SIG-M5 (cell line): ENCODE results near the gene C6orf62.
"Not testable (repeated sequence)": the region's sequence is repeated elsewhere in the genome, so short reads cannot be mapped to it uniquely, and the experiment has no call there.

Source experiments
- DNase-seq: peaks from one replicate; lab custom pipeline; 2025; lab: John Stamatoyannopoulos, UW

C6orf62 gene

DNA sequence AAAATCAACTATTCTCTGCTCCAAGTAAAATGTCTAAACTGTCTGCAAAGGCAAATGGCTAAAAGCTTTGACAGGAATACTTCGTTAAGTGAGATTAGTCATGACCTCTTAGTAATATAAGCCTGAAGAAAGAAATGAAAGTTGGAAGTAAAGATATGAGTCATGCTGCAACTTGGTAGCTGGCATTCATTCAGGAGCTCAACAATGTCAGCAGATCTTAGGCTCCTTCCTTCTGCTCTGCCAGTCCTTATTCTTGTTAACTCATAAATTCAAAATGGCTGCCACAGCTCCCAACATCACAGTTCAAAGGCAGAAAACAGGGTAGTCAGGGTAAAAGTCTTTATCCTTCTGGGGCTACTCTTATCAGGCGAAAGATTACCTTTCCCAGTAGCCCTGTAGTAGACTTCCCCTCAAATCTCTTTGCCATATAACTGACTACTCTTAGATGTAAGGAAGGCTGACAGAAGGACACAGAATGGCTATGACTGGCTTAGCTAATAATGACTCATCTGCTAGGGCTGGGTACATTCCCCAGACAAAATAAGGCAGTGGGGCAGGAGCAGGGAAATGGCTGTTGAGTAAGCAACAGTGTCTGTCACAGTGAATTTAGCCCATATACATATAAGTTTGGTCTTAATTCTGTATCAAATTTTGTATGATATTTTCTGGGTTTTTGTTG lies 24.4 kb upstream of the C6orf62 start:
- DNase-seq: peak; percentile 82

DNA sequence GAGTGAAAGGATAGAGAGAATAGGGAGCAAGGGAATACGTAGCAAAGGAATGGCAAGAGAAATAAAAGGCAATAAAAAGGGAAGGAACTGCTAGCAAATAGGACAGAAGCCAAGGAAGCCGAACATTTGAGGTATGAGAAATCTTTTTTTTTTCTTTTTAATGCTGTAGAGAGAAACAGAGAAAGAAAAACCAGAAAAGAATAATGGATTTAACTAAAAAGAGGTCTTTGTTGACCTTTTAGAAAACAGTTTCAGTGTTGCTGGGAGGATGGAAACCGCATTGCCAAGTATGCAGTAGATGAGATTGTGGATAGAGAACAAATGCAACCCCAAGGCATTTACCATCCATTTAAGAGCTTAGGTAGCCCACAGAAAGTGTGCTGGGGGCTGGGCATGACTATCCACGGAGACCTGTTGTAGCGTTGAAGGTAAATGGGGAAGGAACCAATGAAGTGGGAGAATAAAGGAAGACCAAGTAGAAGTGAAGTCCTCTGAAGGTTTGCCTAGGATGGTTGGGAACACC lies 23.3 kb upstream of the C6orf62 start:
- no peak for DNase-seq

DNA sequence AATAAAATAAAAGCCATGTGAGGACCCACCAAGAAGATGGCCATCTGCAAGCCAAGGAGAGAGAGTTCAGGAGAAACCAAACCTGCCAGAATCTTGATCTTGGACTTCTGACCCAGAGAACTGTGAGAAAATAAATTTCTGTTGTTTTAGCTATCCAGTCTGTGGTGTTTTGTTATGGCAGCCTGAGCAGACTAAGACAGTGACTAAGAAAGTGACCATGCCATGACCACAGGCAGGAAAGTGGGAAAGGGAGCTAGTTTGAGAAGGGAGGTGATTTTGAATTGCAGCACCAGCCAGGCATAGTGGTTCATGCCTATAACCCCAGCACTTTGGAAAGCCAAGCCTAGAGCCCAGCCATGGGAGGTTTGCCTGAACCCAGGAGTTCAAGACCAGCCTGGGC lies 21.9 kb upstream of the C6orf62 start:
- no peak for DNase-seq

DNA sequence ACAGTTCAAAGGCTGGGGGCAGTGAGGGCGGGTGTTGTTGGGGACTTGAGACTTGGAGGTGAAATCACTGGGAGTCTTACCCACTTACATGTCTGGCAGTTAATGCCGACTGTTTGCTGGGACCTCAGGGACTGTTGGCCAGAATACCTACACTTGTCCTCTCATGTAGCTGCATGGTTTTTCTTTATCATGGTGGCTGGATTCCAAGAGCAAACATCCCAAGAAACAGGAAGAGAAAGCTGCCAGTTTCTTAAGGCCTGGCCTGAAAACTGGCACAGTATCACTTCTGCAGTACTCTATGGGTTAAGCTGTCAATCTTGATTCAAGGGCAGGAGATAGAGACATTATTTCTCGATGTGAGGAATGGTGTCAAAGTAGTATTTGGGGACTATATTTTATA lies 19.8 kb upstream of the C6orf62 start:
- DNase-seq: no peak

DNA sequence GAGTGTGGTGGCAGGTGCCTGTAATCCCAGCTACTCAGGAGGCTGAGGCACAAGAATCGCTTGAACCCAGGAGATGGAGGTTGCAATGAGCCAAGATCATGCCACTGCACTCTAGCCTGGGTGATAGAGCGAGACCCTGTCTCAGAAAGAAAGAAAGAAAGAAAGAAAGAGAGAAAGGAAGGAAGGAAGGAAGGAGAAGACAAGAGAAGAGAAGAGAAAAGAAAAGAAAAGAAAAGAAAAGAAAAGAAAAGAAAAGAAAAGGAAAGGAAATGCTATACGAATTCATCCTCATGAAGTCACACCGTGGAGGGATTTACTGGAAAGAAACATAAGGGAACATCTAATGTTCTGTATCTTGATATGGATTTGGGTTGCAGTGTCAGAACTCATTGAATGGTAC lies 15.8 kb upstream of the C6orf62 start:
- not testable (repeated sequence) for DNase-seq

DNA sequence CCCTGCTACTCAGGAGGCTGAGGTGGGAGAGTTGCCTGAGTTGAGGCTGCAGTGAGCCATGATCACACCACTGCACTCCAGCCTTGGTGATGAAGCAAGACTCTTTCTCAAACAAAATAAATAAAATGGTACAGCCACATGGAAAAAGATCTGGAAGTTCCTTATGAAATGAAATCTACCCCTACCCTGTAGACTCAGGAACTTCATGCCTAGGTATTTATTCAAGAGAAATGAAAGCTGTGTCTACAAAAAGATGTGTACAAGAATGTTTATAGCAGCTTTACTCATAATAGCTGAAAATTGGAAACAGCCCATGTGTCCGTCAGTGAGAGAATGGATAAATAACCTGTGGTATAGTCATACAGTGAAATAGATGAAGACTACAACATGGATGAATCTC lies 15.2 kb upstream of the C6orf62 start:
- no peak for DNase-seq

DNA sequence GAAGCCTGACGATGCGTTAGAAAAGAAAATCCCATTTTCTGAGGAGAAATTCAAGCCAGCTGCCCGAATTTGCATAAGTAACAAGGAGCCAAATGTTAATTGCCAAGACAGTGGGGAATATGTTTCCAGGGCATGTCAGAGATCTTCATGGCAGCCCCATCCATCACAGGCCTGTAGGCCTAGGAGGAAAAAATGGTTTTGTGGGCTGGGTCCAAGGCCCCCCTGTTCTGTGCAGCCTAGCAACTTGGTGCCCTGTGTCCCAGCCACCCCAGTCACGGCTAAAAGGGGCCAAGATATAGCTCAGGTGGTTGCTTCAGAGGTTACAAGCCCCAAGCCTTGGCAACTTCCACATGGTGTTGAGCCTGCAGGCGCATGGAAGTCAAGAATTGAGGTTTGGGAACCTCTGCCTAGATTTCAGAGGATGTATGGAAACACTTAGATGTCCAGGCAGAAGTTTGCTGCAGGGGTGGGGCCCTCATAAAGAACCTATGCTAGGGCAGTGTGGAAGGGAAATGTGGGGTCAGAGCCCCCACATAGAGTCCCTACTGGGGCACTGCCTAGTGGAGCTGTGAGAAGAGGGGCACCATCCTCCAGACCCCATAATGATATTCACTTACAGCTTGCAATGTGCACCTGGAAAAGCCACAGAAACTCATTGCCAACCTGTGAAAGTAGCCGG lies 12.6 kb upstream of the C6orf62 start:
- DNase-seq: not testable (repeated sequence)

DNA sequence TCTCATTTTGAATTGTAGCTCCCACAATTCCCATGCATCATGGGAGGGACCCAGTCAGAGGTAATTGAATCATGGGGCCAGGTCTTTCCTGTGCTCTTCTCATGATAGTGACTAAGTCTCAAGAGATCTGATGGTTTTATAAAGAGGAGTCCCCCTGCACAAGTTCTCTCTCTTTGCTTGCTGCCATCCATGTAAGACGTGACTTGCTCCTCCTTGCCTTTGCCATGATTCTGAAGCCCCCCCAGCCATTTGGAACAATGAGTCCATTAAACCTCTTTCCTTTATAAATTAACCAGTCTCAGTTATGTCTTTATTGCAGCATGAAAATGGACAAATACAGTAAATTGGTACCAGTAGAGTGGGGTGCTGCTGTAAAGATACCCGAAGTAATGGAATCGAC lies 11.7 kb upstream of the C6orf62 start:
- DNase-seq: not testable (repeated sequence)

DNA sequence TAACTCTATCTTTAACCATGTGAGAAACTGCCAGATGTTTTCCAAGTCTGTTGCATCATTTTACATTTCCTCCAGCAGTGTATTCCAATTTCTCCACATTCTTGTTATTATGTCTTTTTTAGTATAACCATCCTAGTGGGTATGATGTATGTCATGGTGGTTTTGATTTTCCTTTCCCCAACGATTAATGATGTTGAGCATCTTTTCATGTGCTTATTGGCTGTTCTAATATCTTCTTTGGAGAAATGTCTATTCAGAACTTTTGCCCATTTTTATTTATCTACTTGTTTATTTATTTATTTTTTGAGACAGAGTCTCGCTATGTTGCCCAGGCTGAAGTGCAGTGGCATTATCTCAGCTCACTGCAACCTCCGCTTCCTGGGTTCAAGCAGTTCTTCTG lies 4.3 kb upstream of the C6orf62 start:
- DNase-seq: no peak

DNA sequence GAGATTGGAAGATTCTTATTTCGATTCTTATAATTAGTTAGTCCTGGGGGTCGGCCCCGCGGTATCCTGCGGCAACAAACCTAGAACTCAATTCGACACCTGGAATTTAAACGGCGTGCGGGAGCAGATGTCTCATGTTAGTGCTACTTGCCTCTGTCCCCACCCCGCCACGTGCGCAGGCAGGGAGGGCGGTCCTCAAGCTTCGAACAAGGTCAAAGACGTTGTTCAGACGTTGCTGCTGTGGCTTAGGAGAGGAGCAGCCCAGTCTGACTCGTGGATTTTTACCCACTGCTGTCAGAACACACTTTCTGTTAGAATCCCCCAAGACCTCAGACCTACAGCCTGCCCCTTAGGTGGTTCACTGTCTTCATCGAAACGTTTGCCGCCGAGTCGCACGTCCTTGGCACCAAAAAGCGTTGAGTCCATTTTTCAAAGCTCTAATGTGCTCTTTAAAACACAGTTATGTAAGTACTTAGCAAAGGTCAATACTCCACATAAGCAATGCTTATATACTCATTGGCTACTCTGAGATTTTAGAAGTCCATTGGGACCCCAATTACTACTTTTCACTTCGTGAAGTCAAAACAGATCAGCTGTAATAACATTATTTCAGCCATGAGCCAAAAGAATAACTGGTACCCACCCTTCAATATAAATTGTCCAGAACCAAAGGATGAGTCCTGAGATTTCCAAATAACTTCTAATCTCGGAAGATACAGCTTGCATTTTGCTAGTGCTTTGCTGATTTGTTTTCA lies 2.7 kb upstream of the C6orf62 start:
- no peak for DNase-seq

DNA sequence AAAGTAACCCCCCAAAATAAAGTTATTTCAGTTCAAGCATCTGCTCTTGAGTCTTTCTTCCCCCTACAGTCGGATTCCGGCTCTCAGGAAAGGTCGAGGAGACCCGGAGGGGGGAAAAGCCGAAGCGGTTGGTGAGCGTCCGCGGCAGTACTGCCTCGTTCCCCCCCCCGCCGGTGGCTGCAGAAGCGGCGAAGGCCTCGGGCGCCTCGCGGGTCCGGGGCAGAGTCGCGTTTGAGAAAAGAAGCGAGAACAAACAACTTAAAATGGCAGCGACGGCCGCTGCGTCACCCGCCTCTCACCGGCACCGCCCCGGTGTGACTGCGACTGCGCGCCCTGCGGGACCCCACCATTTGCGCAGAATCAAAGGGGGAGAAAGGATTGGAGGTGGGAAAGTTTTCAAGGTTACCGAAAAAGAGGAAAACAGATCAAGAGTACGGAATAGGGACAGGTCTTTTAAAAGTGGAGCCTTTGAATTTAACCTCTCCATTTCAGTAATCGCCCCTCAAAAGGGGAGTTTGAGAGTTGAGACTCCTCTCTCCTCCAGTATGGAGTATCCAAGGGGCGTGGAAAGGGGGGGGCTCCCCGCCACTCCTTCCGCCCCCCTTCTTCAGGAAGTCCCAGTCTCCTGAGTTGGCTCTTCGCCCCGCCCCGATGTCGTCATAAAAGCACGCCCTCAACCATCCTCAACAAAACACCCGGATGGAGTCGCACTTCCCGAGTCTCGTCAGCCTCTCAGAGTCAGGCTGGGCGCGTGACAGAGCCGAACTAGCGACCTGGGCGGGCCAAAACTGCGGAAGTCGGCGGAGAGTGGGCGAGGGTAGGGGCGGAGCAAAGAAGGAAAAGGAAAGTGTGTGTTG lies 1.9 kb upstream of the C6orf62 start:
- peak; percentile 91 for DNase-seq

DNA sequence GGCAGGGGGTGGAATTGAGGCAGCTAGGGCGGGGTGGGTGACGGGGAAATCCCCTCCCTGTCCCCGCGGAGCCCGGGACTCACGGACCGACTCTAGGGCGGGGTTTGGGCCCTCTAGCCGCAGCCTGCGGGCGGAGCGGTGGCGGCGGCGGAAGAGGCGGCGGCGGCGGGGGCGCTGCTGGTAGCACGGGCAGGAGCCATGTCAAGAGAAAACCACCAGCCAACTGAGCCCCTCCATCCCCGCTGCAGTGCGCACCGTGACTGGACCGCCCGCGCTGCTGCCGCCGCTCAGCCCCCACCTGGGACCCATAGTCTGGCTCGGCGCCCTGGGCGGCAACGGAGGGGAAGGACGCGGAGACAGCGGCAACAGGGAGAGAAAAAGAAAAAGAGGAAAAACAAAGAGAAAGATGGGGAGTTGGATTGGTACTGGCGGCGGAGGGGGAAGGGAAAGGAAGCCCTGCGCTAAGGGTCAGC lies 1.2 kb upstream of the C6orf62 start:
- DNase-seq: no peak

DNA sequence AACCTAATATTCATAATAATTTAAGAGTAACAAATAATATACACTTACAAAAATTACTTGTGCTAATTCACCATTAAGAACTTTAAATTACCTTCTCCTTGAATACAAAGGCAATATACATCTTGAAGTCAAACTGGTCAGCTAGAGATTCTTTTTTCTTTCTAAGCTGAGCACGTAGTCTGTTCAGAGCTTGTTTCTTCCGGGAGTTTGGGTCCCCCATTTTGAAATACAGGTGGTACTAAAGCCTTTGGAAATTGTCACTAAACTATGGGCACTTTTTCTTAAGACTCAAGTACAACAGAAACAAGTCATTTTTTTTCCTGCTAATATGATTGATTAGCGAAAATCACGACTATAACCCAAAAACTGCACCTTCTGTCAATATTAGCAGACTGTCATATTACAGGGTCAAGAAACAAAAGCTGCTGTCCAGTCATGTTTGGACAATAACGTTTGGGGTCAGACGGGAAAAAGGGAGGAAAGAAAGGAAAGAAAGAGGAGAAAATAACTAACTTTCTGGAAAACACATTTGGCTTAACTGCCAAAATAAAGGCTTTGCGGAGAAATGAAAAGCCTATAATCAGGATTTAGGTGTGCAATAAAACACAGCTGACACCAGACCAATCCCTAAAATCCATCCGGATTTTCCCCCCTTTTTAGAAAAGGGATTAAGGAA lies 367 bp downstream of the C6orf62 start:
- no peak for DNase-seq

DNA sequence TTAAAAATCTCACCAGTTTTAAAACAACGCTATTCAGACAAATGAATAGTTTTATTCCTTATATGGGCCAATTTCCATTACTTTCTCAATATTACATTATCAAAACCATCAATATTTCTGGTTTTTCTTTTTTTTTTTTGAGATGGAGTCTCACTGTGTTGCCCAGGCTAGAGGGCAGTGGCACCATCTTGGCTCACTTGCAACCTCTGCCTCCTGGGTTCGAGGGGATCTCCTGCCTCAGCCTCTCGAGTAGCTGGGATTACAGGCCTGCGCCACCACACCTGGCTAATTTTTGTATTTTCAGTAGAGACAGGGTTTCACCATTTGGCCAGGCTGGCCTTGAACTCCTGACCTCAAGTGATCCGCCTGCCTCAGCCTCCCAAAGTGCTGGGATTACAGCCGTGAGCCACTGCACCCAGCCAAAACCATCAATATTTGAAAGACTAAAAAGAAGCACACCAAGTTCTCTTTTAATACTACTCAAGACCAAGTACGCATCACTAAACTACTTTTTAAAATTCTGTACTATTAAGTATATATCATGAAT lies 2.3 kb downstream of the C6orf62 start:
- not testable (repeated sequence) for DNase-seq

DNA sequence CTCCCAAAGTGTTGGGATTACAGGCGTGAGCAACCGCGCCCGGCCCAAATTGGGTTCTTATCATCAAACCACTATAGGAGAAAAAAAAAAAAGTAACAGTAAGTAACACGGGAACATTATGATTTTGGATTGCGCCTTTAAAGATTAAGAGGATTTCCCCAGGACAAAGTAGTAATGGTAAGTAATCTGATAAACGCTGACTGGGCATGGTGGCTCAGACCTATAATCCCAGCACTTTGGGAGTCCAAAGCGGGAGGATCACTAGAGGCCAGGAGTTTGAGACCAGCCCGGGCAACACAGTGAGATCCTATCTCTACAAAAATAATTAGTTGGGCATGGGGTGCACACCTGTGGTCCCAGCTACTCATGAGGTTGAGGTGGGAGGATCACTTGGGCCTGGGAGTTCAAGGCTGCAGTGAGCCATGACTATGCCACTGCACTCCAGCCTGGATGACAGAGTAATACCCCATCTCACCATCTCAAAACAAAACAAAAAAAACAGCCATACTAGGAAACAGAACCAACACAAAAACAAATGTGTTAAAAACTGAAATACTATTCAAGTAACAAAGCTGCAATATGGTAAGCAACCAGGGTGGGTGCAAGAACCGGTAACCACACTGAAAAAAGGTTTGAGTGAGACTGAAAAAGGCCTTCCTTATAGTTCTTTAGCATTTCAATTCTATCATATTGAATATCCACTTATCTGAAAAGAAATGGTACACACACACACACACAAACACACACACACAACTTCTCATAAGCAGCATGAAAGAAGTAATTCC lies 8.2 kb downstream of the C6orf62 start:
- DNase-seq: no peak

DNA sequence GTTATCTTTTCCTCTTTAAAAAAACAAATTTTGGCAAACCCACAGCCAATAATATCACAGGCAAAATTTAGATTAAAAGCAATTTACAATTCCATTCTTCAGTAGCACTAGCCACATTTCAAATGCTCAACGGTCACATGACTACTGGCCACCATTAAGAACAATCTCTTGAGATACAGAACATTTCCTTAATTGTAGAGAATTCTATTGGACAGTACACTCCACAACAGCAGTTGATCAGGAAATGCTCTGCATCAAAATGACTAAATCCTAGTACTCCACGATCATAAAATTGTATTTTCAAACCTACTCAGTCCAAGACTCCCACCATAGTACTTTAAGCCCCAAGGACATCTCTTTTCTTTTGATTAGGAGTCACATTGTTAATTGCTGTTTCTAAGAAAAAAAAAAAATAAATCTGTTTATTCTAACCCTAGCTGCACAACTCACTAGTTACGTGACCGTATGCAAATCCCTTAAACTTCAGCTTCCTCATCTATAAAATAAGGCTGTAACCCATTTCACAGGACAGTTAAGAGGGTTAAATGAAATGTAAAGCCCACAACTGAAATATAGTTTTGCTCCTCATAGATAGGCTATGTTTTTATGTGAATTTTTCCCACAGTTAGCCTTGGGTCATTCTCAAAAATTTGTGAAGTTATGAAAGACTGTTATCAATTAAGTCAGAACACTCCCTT lies 9.8 kb downstream of the C6orf62 start:
- DNase-seq: no peak

DNA sequence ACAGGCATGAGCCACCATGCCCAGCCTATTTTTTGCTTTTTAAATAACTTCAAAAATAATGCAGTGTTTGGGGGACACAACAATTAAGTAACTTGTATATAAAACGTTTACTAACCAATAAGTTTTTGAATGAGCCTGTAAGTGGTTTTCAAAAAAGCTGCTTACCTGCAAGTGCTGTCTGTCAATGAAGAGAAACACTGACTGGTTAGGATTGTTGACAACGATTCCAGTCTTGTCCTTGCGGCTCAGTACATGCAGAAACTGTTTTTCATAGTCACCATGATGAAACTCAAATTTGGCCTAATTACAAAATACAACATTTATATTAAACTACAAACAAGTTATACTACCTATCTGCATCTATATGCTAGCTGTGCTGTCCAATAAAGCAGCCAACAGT lies 10.3 kb downstream of the C6orf62 start:
- no peak for DNase-seq

DNA sequence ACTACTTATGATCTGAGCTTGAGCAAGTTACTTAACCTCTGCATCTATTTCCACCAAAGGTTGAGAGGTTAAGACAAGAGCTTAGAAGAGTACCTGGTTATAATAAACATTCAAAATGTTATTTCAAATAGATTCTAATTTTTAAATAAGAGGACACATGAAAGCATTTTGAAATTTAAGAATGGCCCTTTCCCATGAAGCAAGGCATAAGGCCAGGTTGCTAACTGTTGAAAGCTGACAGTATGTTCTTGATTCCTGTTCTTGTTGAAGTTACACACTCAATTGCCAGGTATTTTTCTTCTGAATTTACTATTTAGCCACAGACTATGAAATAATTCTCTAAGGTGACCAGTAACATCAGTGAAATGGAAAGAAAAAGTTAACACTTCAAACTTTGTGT lies 14.5 kb downstream of the C6orf62 start:
- no peak for DNase-seq

DNA sequence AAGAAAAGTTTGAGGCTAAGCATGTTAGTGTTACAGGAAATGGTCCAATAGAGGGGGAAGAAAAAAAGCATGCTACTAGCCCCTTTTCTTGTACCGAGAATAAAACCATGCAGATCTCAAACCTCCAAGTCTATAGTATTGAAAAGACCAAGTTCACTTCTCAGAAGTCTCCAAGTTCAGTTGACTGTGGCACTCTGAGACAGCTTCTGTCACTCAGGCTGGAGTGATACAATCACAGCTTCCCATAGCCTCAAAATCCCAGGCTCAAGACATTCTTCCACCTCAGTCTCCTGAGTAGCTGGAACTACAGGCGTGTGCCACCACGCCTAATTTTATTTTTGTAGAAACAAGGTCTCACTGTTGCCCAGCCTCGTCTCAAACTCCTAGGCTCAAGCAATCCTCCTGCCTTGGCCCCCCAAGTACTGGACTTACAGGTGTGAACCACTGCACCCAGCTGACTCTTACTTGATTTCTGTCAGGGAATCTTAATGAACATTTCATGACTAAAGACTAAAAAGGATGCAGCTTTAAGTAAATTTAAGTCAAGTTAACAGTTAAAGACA lies 16.2 kb downstream of the C6orf62 start:
- DNase-seq: no peak
